Memory B cell (primary cell): ENCODE data around the gene CTXND1.

Experiments used
- ATAC-seq: fragments of 150-1000 bp; cut with Tn5 transposase; 2 replicates; pipeline ENCODE4 v1.10.0; 2021; ENCODE audit warnings: low read depth, mild to moderate bottlenecking, moderate library complexity
- DNase-seq, 2 donors: peaks; one replicate each; pipeline ENCODE4 v3.0.0; 2022; ENCODE audit warnings: low spot score in 2 of 2
- H3K27ac Mint-ChIP-seq: one replicate; pipeline ENCODE4 v1.8.0; 2022; ENCODE audit warnings: mild to moderate bottlenecking, moderate library complexity, mixed read lengths
- H3K27me3 Mint-ChIP-seq: one replicate; pipeline ENCODE4 v1.8.0; 2022; ENCODE audit warnings: mixed read lengths
- H3K36me3 Mint-ChIP-seq: one replicate; pipeline ENCODE4 v1.8.0; 2022; ENCODE audit warnings: mild to moderate bottlenecking, mixed read lengths
- H3K4me1 Mint-ChIP-seq: one replicate; pipeline ENCODE4 v1.8.0; 2022; ENCODE audit warnings: mixed read lengths
- H3K4me3 Mint-ChIP-seq: one replicate; pipeline ENCODE4 v1.8.0; 2022; ENCODE audit warnings: mild to moderate bottlenecking, moderate library complexity, mixed read lengths
- H3K9me3 Mint-ChIP-seq: one replicate; pipeline ENCODE4 v1.8.0; 2022; ENCODE audit warnings: mixed read lengths

Gene CTXND1

GRCh38 chr15:80177156-80177555 lies 74.9 kb downstream of the CTXND1 start:
- ATAC-seq = no peak
- no peaks in the 10 kb centered on the region for H3K9me3 Mint-ChIP-seq
- H3K36me3 Mint-ChIP-seq = peaks cover 11% of the 10 kb centered on the region
- no peak overlapping the region for H3K4me3 Mint-ChIP-seq
- H3K27me3 Mint-ChIP-seq = no peaks in the 10 kb centered on the region
- peaks cover 8% of the 10 kb centered on the region for H3K4me1 Mint-ChIP-seq
- no peak for DNase-seq
- no peak overlapping the region for H3K27ac Mint-ChIP-seq

GRCh38 chr15:80176443-80176842 lies 75.6 kb downstream of the CTXND1 start:
- Mint-ChIP-seq H3K4me1 (peaks cover 8% of the 10 kb centered on the region), H3K9me3 (no peaks in the 10 kb centered on the region), H3K27ac (no peak overlapping the region), H3K36me3 (peaks cover 7% of the 10 kb centered on the region), H3K4me3 (no peak overlapping the region), H3K27me3 (no peaks in the 10 kb centered on the region)
- ATAC-seq (no peak), DNase-seq (no peak)

GRCh38 chr15:80175436-80175835 lies 76.6 kb downstream of the CTXND1 start:
- Mint-ChIP-seq H3K27me3 (no peaks in the 10 kb centered on the region), H3K4me1 (peaks cover 8% of the 10 kb centered on the region), H3K9me3 (no peaks in the 10 kb centered on the region), H3K4me3 (no peak overlapping the region), H3K27ac (no peak overlapping the region), H3K36me3 (peaks cover 5% of the 10 kb centered on the region)
- ATAC-seq = no peak
- no peak for DNase-seq

- Mint-ChIP-seq H3K27ac (no peak overlapping the region), H3K4me3 (no peak overlapping the region), H3K4me1 (peaks cover 8% of the 10 kb centered on the region), H3K9me3 (no peaks in the 10 kb centered on the region), H3K36me3 (peaks cover 2% of the 10 kb centered on the region), H3K27me3 (no peaks in the 10 kb centered on the region)
- ATAC-seq = no peak
- DNase-seq = no peak
These were observed 77.8 kb downstream of the CTXND1 start for GRCh38 chr15:80174017-80174746.

GRCh38 chr15:80173022-80173759 lies 78.8 kb downstream of the CTXND1 start:
- Mint-ChIP-seq H3K4me3 (no peak overlapping the region), H3K27me3 (no peaks in the 10 kb centered on the region), H3K36me3 (no peaks in the 10 kb centered on the region), H3K4me1 (peaks cover 8% of the 10 kb centered on the region), H3K9me3 (no peaks in the 10 kb centered on the region), H3K27ac (no peak overlapping the region)
- ATAC-seq (peak; percentile 81), DNase-seq (peak; percentile 68 to 73)

GRCh38 chr15:80172401-80172800 lies 79.6 kb downstream of the CTXND1 start:
- H3K4me1 Mint-ChIP-seq = peaks cover 8% of the 10 kb centered on the region
- no peak overlapping the region for H3K4me3 Mint-ChIP-seq
- no peaks in the 10 kb centered on the region for H3K9me3 Mint-ChIP-seq
- no peaks in the 10 kb centered on the region for H3K36me3 Mint-ChIP-seq
- no peak overlapping the region for H3K27ac Mint-ChIP-seq
- H3K27me3 Mint-ChIP-seq = no peaks in the 10 kb centered on the region
- DNase-seq (no peak), ATAC-seq (no peak)

- ATAC-seq = no peak
- Mint-ChIP-seq H3K4me1 (peaks cover 8% of the 10 kb centered on the region), H3K36me3 (no peaks in the 10 kb centered on the region), H3K4me3 (no peak overlapping the region), H3K9me3 (no peaks in the 10 kb centered on the region), H3K27ac (no peak overlapping the region), H3K27me3 (no peaks in the 10 kb centered on the region)
- DNase-seq = no peak
These were observed 80.2 kb downstream of the CTXND1 start for GRCh38 chr15:80171787-80172186.

- Mint-ChIP-seq H3K4me1 (peaks cover 8% of the 10 kb centered on the region), H3K36me3 (no peaks in the 10 kb centered on the region), H3K9me3 (no peaks in the 10 kb centered on the region), H3K4me3 (no peak overlapping the region), H3K27me3 (no peaks in the 10 kb centered on the region), H3K27ac (no peak overlapping the region)
- DNase-seq = no peak
- no peak for ATAC-seq
These were observed 81.4 kb downstream of the CTXND1 start for GRCh38 chr15:80170596-80170995.

- no peak for DNase-seq
- no peaks in the 10 kb centered on the region for H3K36me3 Mint-ChIP-seq
These were observed 82.2 kb downstream of the CTXND1 start for GRCh38 chr15:80169768-80170357.

GRCh38 chr15:80168421-80168820 lies 83.6 kb downstream of the CTXND1 start:
- DNase-seq (no peak), ATAC-seq (no peak)
- Mint-ChIP-seq H3K4me1 (peaks cover under 1% of the 10 kb centered on the region), H3K4me3 (no peak overlapping the region), H3K36me3 (peaks cover 3% of the 10 kb centered on the region), H3K9me3 (peaks cover 4% of the 10 kb centered on the region), H3K27ac (no peak overlapping the region), H3K27me3 (no peaks in the 10 kb centered on the region)

More at GRCh38 chr15:80169768-80170357, 82.2 kb downstream of the CTXND1 start:
- no peak for ATAC-seq
- Mint-ChIP-seq H3K4me3 (no peak overlapping the region), H3K27me3 (no peaks in the 10 kb centered on the region), H3K9me3 (no peaks in the 10 kb centered on the region), H3K27ac (no peak overlapping the region), H3K4me1 (peaks cover 8% of the 10 kb centered on the region)

- Mint-ChIP-seq H3K27ac (no peak overlapping the region), H3K27me3 (no peaks in the 10 kb centered on the region), H3K4me3 (no peak overlapping the region), H3K4me1 (no peaks in the 10 kb centered on the region), H3K9me3 (peaks cover 4% of the 10 kb centered on the region), H3K36me3 (peaks cover 3% of the 10 kb centered on the region)
- ATAC-seq (no peak), DNase-seq (no peak)
These were observed 84.1 kb downstream of the CTXND1 start for GRCh38 chr15:80167936-80168335.

GRCh38 chr15:80163897-80164296 lies 88.1 kb downstream of the CTXND1 start:
- peaks cover 5% of the 10 kb centered on the region for H3K36me3 Mint-ChIP-seq
- no peak for DNase-seq
- peaks cover 4% of the 10 kb centered on the region for H3K9me3 Mint-ChIP-seq
- no peak for ATAC-seq
- no peaks in the 10 kb centered on the region for H3K27me3 Mint-ChIP-seq
- no peak overlapping the region for H3K27ac Mint-ChIP-seq
- H3K4me3 Mint-ChIP-seq = no peak overlapping the region
- H3K4me1 Mint-ChIP-seq = peaks cover 16% of the 10 kb centered on the region

- H3K36me3 Mint-ChIP-seq = peaks cover 5% of the 10 kb centered on the region
- peaks cover 20% of the 10 kb centered on the region for H3K4me1 Mint-ChIP-seq
- H3K27me3 Mint-ChIP-seq = no peaks in the 10 kb centered on the region
- no peak overlapping the region for H3K4me3 Mint-ChIP-seq
- H3K9me3 Mint-ChIP-seq = peaks cover 4% of the 10 kb centered on the region
- ATAC-seq = no peak
- DNase-seq = no peak
- H3K27ac Mint-ChIP-seq = no peak overlapping the region
These were observed 88.8 kb downstream of the CTXND1 start for GRCh38 chr15:80163217-80163616.

GRCh38 chr15:80162059-80162554 lies 89.9 kb downstream of the CTXND1 start:
- peaks cover 4% of the 10 kb centered on the region for H3K9me3 Mint-ChIP-seq
- ATAC-seq (no peak), DNase-seq (no peak)
- peaks cover 20% of the 10 kb centered on the region for H3K4me1 Mint-ChIP-seq
- H3K36me3 Mint-ChIP-seq = peaks cover 5% of the 10 kb centered on the region
- H3K27ac Mint-ChIP-seq = no peak overlapping the region
- H3K27me3 Mint-ChIP-seq = no peaks in the 10 kb centered on the region
- no peak overlapping the region for H3K4me3 Mint-ChIP-seq
